MG63 (cell line): Measurements from ENCODE around the gene MUC15. TPM values are rescaled to one million over a fixed set of nuclear protein-coding genes. Genes with fewer than 3 reads are reported as not detected.

Experiments used
- DNase-seq: peaks from one replicate; pipeline ENCODE4 v3.0.0-alpha.2; 2020
- H3K27me3 ChIP-seq: fragments of 250-450 bp; sonication (Bioruptor Pico); 2 replicates; pipeline ENCODE4 v1.5.1; 2020; ENCODE audit warnings: mild to moderate bottlenecking, moderate library complexity
- H3K36me3 ChIP-seq: fragments of 250-450 bp; sonication (Bioruptor Pico); 2 replicates; pipeline ENCODE4 v1.5.1; 2020; ENCODE audit warnings: mild to moderate bottlenecking, moderate library complexity
- H3K4me3 ChIP-seq: fragments of 250-450 bp; sonication (Bioruptor Pico); 2 replicates; pipeline ENCODE4 v1.5.1; 2020; ENCODE audit warnings: mild to moderate bottlenecking, moderate library complexity
- H3K9me3 ChIP-seq: fragments of 250-450 bp; sonication (Bioruptor Pico); 2 replicates; pipeline ENCODE4 v1.5.1; 2020; ENCODE audit warnings: mild to moderate bottlenecking, moderate library complexity
- total RNA-seq: library from RNA; depleted of rRNA; stranded (reverse); fragments of >200 nt; shearing (Covaris generic); gene quantifications from 2 replicates; pipeline ENCODE4 v1.2.3, GENCODE V29; 2014; ENCODE audit warnings: low replicate concordance

The MUC15 gene
- total RNA-seq, 1 experiment from 2014 or later, result not detected

DNA sequence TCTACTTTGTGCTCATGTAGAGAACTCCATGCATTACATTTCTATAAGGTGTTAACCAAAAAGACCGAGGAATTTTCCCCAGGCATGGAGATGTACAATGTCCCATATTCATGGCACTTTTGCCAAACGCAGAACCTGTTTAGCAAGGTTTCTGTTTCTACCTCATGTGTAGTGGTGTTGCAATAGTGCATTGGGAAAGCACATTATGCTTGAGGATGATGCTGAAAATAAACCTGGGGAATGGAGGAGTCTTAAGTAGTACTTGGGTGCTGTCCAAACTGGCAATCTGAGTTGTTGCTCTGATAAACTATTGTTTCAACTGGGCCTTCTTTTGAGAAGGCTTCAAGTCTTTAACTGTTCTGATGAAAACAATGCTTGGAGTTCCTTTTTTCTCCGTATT is 11.5 kb upstream of the MUC15 start:
- H3K36me3 ChIP-seq, result no peaks in the 10 kb centered on the region
- no peak for DNase-seq
- H3K9me3 ChIP-seq, result no peaks in the 10 kb centered on the region
- no peak overlapping the region for H3K4me3 ChIP-seq
- no peaks in the 10 kb centered on the region for H3K27me3 ChIP-seq

DNA sequence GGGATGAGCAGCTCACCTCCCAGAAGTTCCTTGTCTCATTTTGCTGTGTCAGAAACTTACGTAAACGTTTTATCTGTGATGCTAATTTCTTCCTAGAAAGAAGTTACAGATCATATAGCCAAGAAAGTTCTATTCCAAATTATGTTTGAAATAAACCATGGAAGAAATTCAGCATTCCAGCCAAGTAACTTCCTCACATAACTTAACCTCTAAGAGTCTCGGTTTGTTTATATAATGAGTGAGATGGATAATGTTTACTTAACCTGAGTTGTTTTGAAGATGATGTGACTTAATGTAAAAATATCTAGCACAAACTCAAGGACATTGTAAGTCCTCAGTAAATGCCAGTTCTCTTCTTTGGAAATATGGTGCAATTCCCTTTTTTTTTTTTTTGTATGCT is 8.9 kb upstream of the MUC15 start:
- H3K36me3 ChIP-seq, result no peaks in the 10 kb centered on the region
- no peak overlapping the region for H3K4me3 ChIP-seq
- no peak for DNase-seq
- H3K27me3 ChIP-seq, result no peaks in the 10 kb centered on the region
- no peaks in the 10 kb centered on the region for H3K9me3 ChIP-seq

DNA sequence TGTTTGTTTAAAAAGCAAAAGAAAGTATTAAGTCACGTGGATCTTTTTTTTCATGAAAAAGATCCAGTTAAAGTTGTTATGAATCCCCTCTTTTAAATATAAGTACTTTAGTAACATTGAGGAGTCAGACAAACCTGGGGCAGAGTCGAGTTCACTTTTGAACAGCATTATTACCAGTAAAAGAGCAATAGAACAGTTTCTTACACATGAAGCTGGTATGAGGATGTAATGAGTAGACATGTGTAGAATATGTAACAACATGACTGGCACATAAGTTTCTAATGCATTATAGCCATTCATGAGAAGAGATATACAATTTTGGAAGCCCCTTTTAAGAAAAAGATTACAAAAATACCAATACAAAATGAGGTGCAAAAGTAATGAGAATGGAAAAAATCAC is 7.6 kb upstream of the MUC15 start:
- no peak overlapping the region for H3K4me3 ChIP-seq
- H3K9me3 ChIP-seq, result no peaks in the 10 kb centered on the region
- H3K27me3 ChIP-seq, result no peaks in the 10 kb centered on the region
- H3K36me3 ChIP-seq, result no peaks in the 10 kb centered on the region
- DNase-seq, result no peak

- Histone ChIP-seq H3K9me3 (no peaks in the 10 kb centered on the region), H3K4me3 (no peak overlapping the region), H3K27me3 (no peaks in the 10 kb centered on the region), H3K36me3 (no peaks in the 10 kb centered on the region)
- DNase-seq, result no peak
Observed at GRCh38 chr11:26578998-26579661, 7.1 kb upstream of the MUC15 start.

- H3K27me3 ChIP-seq, result no peaks in the 10 kb centered on the region
- no peaks in the 10 kb centered on the region for H3K36me3 ChIP-seq
- H3K9me3 ChIP-seq, result no peaks in the 10 kb centered on the region
- H3K4me3 ChIP-seq, result no peak overlapping the region
- no peak for DNase-seq
Observed at GRCh38 chr11:26575946-26576345, 3.9 kb upstream of the MUC15 start.

- no peak overlapping the region for H3K4me3 ChIP-seq
- no peaks in the 10 kb centered on the region for H3K27me3 ChIP-seq
- H3K36me3 ChIP-seq, result no peaks in the 10 kb centered on the region
- no peak for DNase-seq
- no peaks in the 10 kb centered on the region for H3K9me3 ChIP-seq
Observed at GRCh38 chr11:26573896-26574295, 1.8 kb upstream of the MUC15 start.

- DNase-seq, result no peak
- Histone ChIP-seq H3K36me3 (no peaks in the 10 kb centered on the region), H3K27me3 (no peaks in the 10 kb centered on the region), H3K4me3 (no peak overlapping the region), H3K9me3 (no peaks in the 10 kb centered on the region)
Observed at GRCh38 chr11:26572770-26573402, 823 bp upstream of the MUC15 start.

DNA sequence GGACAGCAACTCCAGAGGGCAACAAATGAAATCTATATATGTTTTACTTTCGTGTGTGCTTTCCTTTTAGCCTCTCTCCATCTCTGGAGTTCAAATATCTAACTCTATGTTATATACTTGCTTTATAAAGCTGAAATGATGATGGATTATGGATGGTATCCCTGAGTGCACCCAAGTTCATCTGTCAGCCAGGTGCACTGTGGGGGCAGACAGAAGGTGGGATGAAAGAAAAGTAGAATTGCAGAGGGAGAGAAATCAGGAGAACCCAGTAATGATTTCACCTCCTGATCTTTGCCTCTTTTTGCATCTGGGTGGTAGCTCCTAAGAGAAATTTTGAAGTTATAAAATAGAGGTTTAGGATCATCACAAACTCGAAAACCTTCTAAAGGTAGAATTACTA is 2.4 kb downstream of the MUC15 start:
- Histone ChIP-seq H3K27me3 (no peaks in the 10 kb centered on the region), H3K4me3 (no peak overlapping the region), H3K9me3 (no peaks in the 10 kb centered on the region), H3K36me3 (no peaks in the 10 kb centered on the region)
- DNase-seq, result no peak

DNA sequence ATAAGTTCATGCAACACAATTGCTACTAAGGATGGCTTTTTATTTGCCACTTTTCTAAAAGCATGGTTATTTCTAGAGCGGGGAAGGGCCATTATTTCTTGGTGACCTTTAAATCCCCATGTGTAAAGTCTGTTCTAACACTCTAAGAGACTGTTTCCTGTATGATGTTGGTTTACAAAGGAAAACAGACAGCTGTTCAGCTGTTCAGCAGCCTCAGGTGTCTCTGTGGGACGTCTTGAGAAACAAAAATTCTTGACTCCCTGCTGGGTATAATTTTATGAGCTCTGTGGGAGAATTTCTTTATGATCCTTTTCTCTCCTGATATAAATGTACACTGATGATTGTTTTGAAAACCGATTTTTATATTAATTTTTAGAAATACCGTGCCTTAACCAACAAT is 13.9 kb downstream of the MUC15 start:
- Histone ChIP-seq H3K27me3 (no peaks in the 10 kb centered on the region), H3K36me3 (no peaks in the 10 kb centered on the region)
- no peak for DNase-seq

GRCh38 chr11:26557666-26558065 is 14.4 kb downstream of the MUC15 start:
- no peak for DNase-seq
- Histone ChIP-seq H3K36me3 (no peaks in the 10 kb centered on the region), H3K9me3 (no peaks in the 10 kb centered on the region), H3K27me3 (no peaks in the 10 kb centered on the region), H3K4me3 (no peak overlapping the region)

More for the DNA sequence above, 13.9 kb downstream of the MUC15 start:
- H3K4me3 ChIP-seq, result no peak overlapping the region
- no peaks in the 10 kb centered on the region for H3K9me3 ChIP-seq

GRCh38 chr11:26556582-26556981 is 15.5 kb downstream of the MUC15 start:
- no peaks in the 10 kb centered on the region for H3K36me3 ChIP-seq
- H3K4me3 ChIP-seq, result no peak overlapping the region
- H3K9me3 ChIP-seq, result no peaks in the 10 kb centered on the region
- H3K27me3 ChIP-seq, result no peaks in the 10 kb centered on the region
- DNase-seq, result no peak

- Histone ChIP-seq H3K27me3 (no peaks in the 10 kb centered on the region), H3K9me3 (no peaks in the 10 kb centered on the region), H3K4me3 (no peak overlapping the region)
Observed at GRCh38 chr11:26554455-26554854, 17.6 kb downstream of the MUC15 start.

GRCh38 chr11:26553182-26553581 is 18.9 kb downstream of the MUC15 start:
- DNase-seq, result no peak
- no peaks in the 10 kb centered on the region for H3K27me3 ChIP-seq
- H3K9me3 ChIP-seq, result no peaks in the 10 kb centered on the region

More at GRCh38 chr11:26554455-26554854, 17.6 kb downstream of the MUC15 start:
- no peak for DNase-seq
- H3K36me3 ChIP-seq, result no peaks in the 10 kb centered on the region

GRCh38 chr11:26551186-26551801 is 20.8 kb downstream of the MUC15 start:
- DNase-seq, result no peak
- Histone ChIP-seq H3K36me3 (no peaks in the 10 kb centered on the region), H3K27me3 (no peaks in the 10 kb centered on the region), H3K4me3 (no peak overlapping the region), H3K9me3 (no peaks in the 10 kb centered on the region)

More at GRCh38 chr11:26553182-26553581, 18.9 kb downstream of the MUC15 start:
- Histone ChIP-seq H3K36me3 (no peaks in the 10 kb centered on the region), H3K4me3 (no peak overlapping the region)

DNA sequence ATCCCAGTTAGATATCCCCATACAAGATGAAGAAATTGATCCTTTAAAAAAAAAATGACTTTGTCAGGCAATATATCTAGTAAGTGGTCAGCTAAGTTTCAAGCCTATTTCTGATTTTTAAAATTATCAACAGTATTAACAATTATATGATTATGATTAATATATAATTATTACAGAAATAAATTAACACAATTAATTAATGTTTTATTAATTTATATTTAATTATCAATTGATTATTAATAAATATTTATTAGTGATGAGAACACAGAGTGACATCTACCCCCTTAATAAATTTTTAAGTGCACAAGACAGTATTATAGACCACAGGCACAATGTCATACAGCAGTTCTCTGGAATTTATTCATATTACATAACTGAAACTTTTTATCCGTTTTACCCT is 22.0 kb downstream of the MUC15 start:
- H3K9me3 ChIP-seq, result no peaks in the 10 kb centered on the region
- no peaks in the 10 kb centered on the region for H3K27me3 ChIP-seq
- no peak overlapping the region for H3K4me3 ChIP-seq
- DNase-seq, result no peak
- no peaks in the 10 kb centered on the region for H3K36me3 ChIP-seq

- no peaks in the 10 kb centered on the region for H3K27me3 ChIP-seq
- no peaks in the 10 kb centered on the region for H3K9me3 ChIP-seq
- H3K4me3 ChIP-seq, result no peak overlapping the region
- H3K36me3 ChIP-seq, result no peaks in the 10 kb centered on the region
- DNase-seq, result no peak
Observed at GRCh38 chr11:26549176-26549575, 22.9 kb downstream of the MUC15 start.

- Histone ChIP-seq H3K36me3 (no peaks in the 10 kb centered on the region), H3K27me3 (no peaks in the 10 kb centered on the region), H3K4me3 (no peak overlapping the region), H3K9me3 (no peaks in the 10 kb centered on the region)
- no peak for DNase-seq
Observed at GRCh38 chr11:26541870-26542269, 30.2 kb downstream of the MUC15 start.

- Histone ChIP-seq H3K9me3 (no peaks in the 10 kb centered on the region), H3K36me3 (no peaks in the 10 kb centered on the region), H3K4me3 (no peak overlapping the region), H3K27me3 (no peaks in the 10 kb centered on the region)
- DNase-seq, result no peak
Observed at GRCh38 chr11:26539517-26539916, 32.5 kb downstream of the MUC15 start.
